Esophagus (tissue), 2 donors: ENCODE measurements around the gene MRPL12. TPM values are rescaled to one million over a fixed set of nuclear protein-coding genes. Genes with fewer than 3 reads are reported as not detected.

Source experiments
- H3K27ac ChIP-seq, 2 donors: one replicate each; pipeline ENCODE4 v1.5.1; 2013; ENCODE audit warnings: low read depth in 2 of 2, mild to moderate bottlenecking in 2 of 2, inconsistent platforms in 1 of 2, low read length in 1 of 2, moderate library complexity in 1 of 2
- H3K27me3 ChIP-seq, 2 donors: one replicate each; pipeline ENCODE4 v1.6.1; 2013; ENCODE audit warnings: low read length in 2 of 2, control low read depth in 1 of 2, mild to moderate bottlenecking in 1 of 2; ENCODE audit not compliant: insufficient read depth in 2 of 2, control insufficient read depth in 1 of 2
- H3K36me3 ChIP-seq, 2 donors: one replicate each; pipeline ENCODE4 v1.6.1; 2013; ENCODE audit warnings: low read length in 1 of 2; ENCODE audit not compliant: control insufficient read depth in 2 of 2, insufficient read depth in 2 of 2
- H3K4me1 ChIP-seq, 2 donors: one replicate each; pipeline ENCODE4 v1.6.1; 2013; ENCODE audit warnings: low read length in 1 of 2; ENCODE audit not compliant: control insufficient read depth in 2 of 2, insufficient read depth in 2 of 2
- H3K4me3 ChIP-seq, 2 donors: one replicate each; pipeline ENCODE4 v1.5.1; 2013; ENCODE audit warnings: low read length in 2 of 2, mild to moderate bottlenecking in 2 of 2, low read depth in 1 of 2, moderate library complexity in 1 of 2
- H3K9me3 ChIP-seq, 2 donors: one replicate each; pipeline ENCODE4 v1.6.1; 2013; ENCODE audit warnings: mild to moderate bottlenecking in 2 of 2, low read depth in 1 of 2, low read length in 1 of 2, moderate library complexity in 1 of 2; ENCODE audit not compliant: control insufficient read depth in 2 of 2, insufficient read depth in 1 of 2
- WGBS, 2 donors: extraction: QIAGEN DNeasy Blood & Tissue Kit; methylation state at CpG; one replicate each; pipeline ENCODE4 v1.1.7; 2013; 5-methylcytosine and 5-hydroxymethylcytosine counted together
- polyA plus RNA-seq, 2 donors: library from polyadenylated mRNA; stranded (reverse); fragments of 200-250 nt; gene quantifications; one replicate each; pipeline ENCODE4 v1.2.3, GENCODE V29; 2013
- donor health status: healthy with polysubstance abuse.
- donor health status: Bipolar disorder and iron deficiency.

The MRPL12 gene
- polyA plus RNA-seq, 2 donors = 136 to 173 TPM

GRCh38 chr17:81713556-81714411, 10.6 kb downstream of the MRPL12 start:
- Histone ChIP-seq H3K27ac (peak overlapping the region; percentile 29 to 65), H3K36me3 (peaks cover 0 to 26% of the 10 kb centered on the region in 2 donors), H3K4me3 (peak overlapping the region; percentile 56 to 85), H3K27me3 (no peaks in the 10 kb centered on the region), H3K4me1 (peaks cover 13 to 23% of the 10 kb centered on the region in 2 donors), H3K9me3 (no peaks in the 10 kb centered on the region)
- 53 to 58% methylated on average over 34 to 36 of the region's 36 CpGs for whole genome bisulfite sequencing, 2 donors

- H3K4me1 ChIP-seq = peaks cover 13 to 23% of the 10 kb centered on the region in 2 donors
- H3K9me3 ChIP-seq = no peaks in the 10 kb centered on the region
- no peaks in the 10 kb centered on the region for H3K27me3 ChIP-seq
- H3K36me3 ChIP-seq = peaks cover 0 to 27% of the 10 kb centered on the region in 2 donors
- H3K4me3 ChIP-seq = no peak overlapping the region
- no peak overlapping the region for H3K27ac ChIP-seq
- 92 to 94% methylated on average over 39 of the region's 39 CpGs for WGBS, 2 donors
Measured at GRCh38 chr17:81714412-81715106, 11.4 kb downstream of the MRPL12 start.

- peaks cover 13 to 21% of the 10 kb centered on the region in 2 donors for H3K4me1 ChIP-seq
- 88 to 90% methylated on average over 28 to 32 of the region's 32 CpGs for WGBS, 2 donors
- H3K27ac ChIP-seq = no peak overlapping the region
- peaks cover 0 to 30% of the 10 kb centered on the region in 2 donors for H3K36me3 ChIP-seq
- H3K9me3 ChIP-seq = no peaks in the 10 kb centered on the region
- no peak overlapping the region for H3K4me3 ChIP-seq
- no peaks in the 10 kb centered on the region for H3K27me3 ChIP-seq
Measured at GRCh38 chr17:81715107-81715871, 12.1 kb downstream of the MRPL12 start.

GRCh38 chr17:81715872-81716673, 12.9 kb downstream of the MRPL12 start:
- no peak overlapping the region for H3K4me3 ChIP-seq

GRCh38 chr17:81716674-81716996, 13.5 kb downstream of the MRPL12 start:
- no peak overlapping the region for H3K27ac ChIP-seq
- H3K36me3 ChIP-seq = peaks cover 0 to 38% of the 10 kb centered on the region in 2 donors
- no peaks in the 10 kb centered on the region for H3K27me3 ChIP-seq
- peaks cover 3 to 15% of the 10 kb centered on the region in 2 donors for H3K4me1 ChIP-seq
- no peak overlapping the region for H3K4me3 ChIP-seq
- no peaks in the 10 kb centered on the region for H3K9me3 ChIP-seq
- WGBS, 2 donors = 90 to 92% methylated on average over 11 to 12 of the region's 12 CpGs

More at GRCh38 chr17:81715872-81716673, 12.9 kb downstream of the MRPL12 start:
- Histone ChIP-seq H3K4me1 (peaks cover 6 to 14% of the 10 kb centered on the region in 2 donors), H3K9me3 (no peaks in the 10 kb centered on the region), H3K27ac (no peak overlapping the region), H3K36me3 (peaks cover 0 to 38% of the 10 kb centered on the region in 2 donors), H3K27me3 (no peaks in the 10 kb centered on the region)
- WGBS, 2 donors = 86 to 88% methylated on average over 43 of the region's 43 CpGs

GRCh38 chr17:81717049-81717765, 14.0 kb downstream of the MRPL12 start:
- no peak overlapping the region for H3K4me3 ChIP-seq
- H3K36me3 ChIP-seq = peaks cover 0 to 38% of the 10 kb centered on the region in 2 donors
- H3K27me3 ChIP-seq = no peaks in the 10 kb centered on the region
- peaks cover 3 to 19% of the 10 kb centered on the region in 2 donors for H3K4me1 ChIP-seq
- H3K9me3 ChIP-seq = no peaks in the 10 kb centered on the region
- WGBS, 2 donors = 94 to 95% methylated on average over 24 to 25 of the region's 25 CpGs
- no peak overlapping the region for H3K27ac ChIP-seq

- Histone ChIP-seq H3K4me3 (no peak overlapping the region), H3K4me1 (peaks cover 3 to 21% of the 10 kb centered on the region in 2 donors), H3K27me3 (no peaks in the 10 kb centered on the region), H3K27ac (no peak overlapping the region), H3K36me3 (peaks cover 0 to 38% of the 10 kb centered on the region in 2 donors), H3K9me3 (no peaks in the 10 kb centered on the region)
- WGBS, 2 donors = 96% methylated on average over 9 of the region's 9 CpGs
Measured at GRCh38 chr17:81717766-81718089, 14.6 kb downstream of the MRPL12 start.

GRCh38 chr17:81719410-81720266, 16.5 kb downstream of the MRPL12 start:
- Histone ChIP-seq H3K4me1 (peaks cover 0 to 14% of the 10 kb centered on the region in 2 donors), H3K4me3 (no peak overlapping the region), H3K27ac (no peak overlapping the region), H3K27me3 (no peaks in the 10 kb centered on the region), H3K36me3 (peaks cover 0 to 34% of the 10 kb centered on the region in 2 donors), H3K9me3 (no peaks in the 10 kb centered on the region)
- WGBS, 2 donors = 86% methylated on average over 31 to 32 of the region's 33 CpGs
